HCT116 (cell line): ENCODE data around the gene MT4. TPM values are rescaled to one million over a fixed set of nuclear protein-coding genes. Genes with fewer than 3 reads are reported as not detected.

Experiments
- ATAC-seq: fragments of 200-7000 bp; cut with Tn5 transposase; 2 replicates; pipeline ENCODE4 v1.9.1; 2020; ENCODE audit warnings: mild to moderate bottlenecking, moderate library complexity
- BruUV-seq: library from RNA; stranded (reverse); fragments of 400-500 nt; replicated peaks from 2 replicates; lab custom pipeline; 2021; lab: Mats Ljungman, UMichigan
- CTCF ChIA-PET: fragments of 300-600 bp; sonication (Branson Sonifier 250); formaldehyde crosslinking; loops from one replicate; lab custom pipeline; 2021; ENCODE audit warnings: antibody characterized with exemption; lab: Charles Lee
- POLR2A ChIA-PET: fragments of 300-600, 350-600 bp; sonication (Branson Sonifier 250); formaldehyde crosslinking; loops from one replicate; lab custom pipeline; 2021; ENCODE audit warnings: antibody characterized with exemption; lab: Charles Lee
- RAD21 ChIA-PET, 2 experiments: fragments of 300-600 bp; sonication (Branson Sonifier 250); formaldehyde crosslinking; loops; one replicate each; lab custom pipeline; 2023; ENCODE audit warnings: low total read pairs in 2 of 2; ENCODE audit not compliant: uncharacterized antibody in 2 of 2, unreplicated experiment in 2 of 2, low non-redundant PET in 1 of 2; lab: Charles Lee
- DNase-seq: peaks from one replicate; pipeline ENCODE4 v3.0.0-alpha.2; 2010; ENCODE audit warnings: low read depth, low spot score
- H2AFZ ChIP-seq: fragments of 200-600 bp; shearing (Covaris generic), sonication (generic); 2 replicates; pipeline ENCODE4 v1.6.1; 2017; ENCODE audit warnings: low read depth, mixed run types, mixed read lengths, antibody characterized with exemption, low read length; ENCODE audit not compliant: poor library complexity, severe bottlenecking
- H3K27ac ChIP-seq: 2 replicates; pipeline ENCODE4 v1.5.1; 2012; ENCODE audit warnings: low read depth, low read length
- H3K27me3 ChIP-seq: fragments of 200-600 bp; sonication (generic); 2 replicates; pipeline ENCODE4 v1.6.1; 2016; ENCODE audit warnings: mixed run types, low read length, mixed read lengths; ENCODE audit not compliant: insufficient read depth
- H3K36me3 ChIP-seq, 2 experiments: fragments of 200-500 bp in 1 of 2; fragments of 200-600 bp in 1 of 2; sonication (Bioruptor generic) in 1 of 2; sonication (generic) in 1 of 2; 2 replicates each; pipeline versions ENCODE4 v1.5.1 to v1.6.1; 2014 to 2016; ENCODE audit warnings: low read length in 2 of 2, inconsistent platforms in 1 of 2, mixed read lengths in 1 of 2, mixed run types in 1 of 2; ENCODE audit not compliant: insufficient read depth in 2 of 2, control insufficient read depth in 1 of 2
- H3K4me1 ChIP-seq, 2 experiments: fragments of 200-600 bp in 1 of 2; sonication (generic) in 1 of 2; 2 replicates each; pipeline versions ENCODE4 v1.5.1 to v1.6.1; 2012 to 2017; ENCODE audit warnings: low read length in 2 of 2, inconsistent platforms in 1 of 2, mild to moderate bottlenecking in 1 of 2, mixed read lengths in 1 of 2, mixed run types in 1 of 2, moderate library complexity in 1 of 2; ENCODE audit not compliant: insufficient read depth in 2 of 2, control insufficient read depth in 1 of 2
- H3K4me2 ChIP-seq: fragments of 200-600 bp; sonication (generic); 2 replicates; pipeline ENCODE4 v1.6.1; 2017; ENCODE audit warnings: mixed run types, low read length, mixed read lengths
- H3K4me3 ChIP-seq, 2 experiments: fragments of 200-600 bp in 1 of 2; sonication (generic) in 1 of 2; replicated peaks in 1 of 2; 2 replicates each; pipeline ENCODE4 v1.5.1; 2011 to 2016; ENCODE audit warnings: low read length in 2 of 2, control low read depth in 1 of 2, low read depth in 1 of 2, mild to moderate bottlenecking in 1 of 2, mixed read lengths in 1 of 2, mixed run types in 1 of 2
- H3K79me2 ChIP-seq: fragments of 200-600 bp; sonication (generic); 2 replicates; pipeline ENCODE4 v1.6.1; 2017; ENCODE audit warnings: mild to moderate bottlenecking, mixed run types, low read length, moderate library complexity, mixed read lengths; ENCODE audit not compliant: insufficient read depth
- H3K9ac ChIP-seq: fragments of 200-600 bp; sonication (generic); 2 replicates; pipeline ENCODE4 v1.6.1; 2016; ENCODE audit warnings: low read length, mixed read lengths
- H3K9me2 ChIP-seq: fragments of 200-600 bp; sonication (generic), shearing (Covaris generic); 2 replicates; pipeline ENCODE4 v1.6.1; 2017; ENCODE audit warnings: mixed run types, mild to moderate bottlenecking, moderate library complexity; ENCODE audit not compliant: insufficient read depth
- H3K9me3 ChIP-seq, 2 experiments: fragments of 200-500 bp in 1 of 2; fragments of 200-600 bp in 1 of 2; sonication (Bioruptor generic) in 1 of 2; sonication (generic) in 1 of 2; 2 replicates each; pipeline ENCODE4 v1.6.1; 2014 to 2017; ENCODE audit warnings: low read length in 2 of 2, mixed read lengths in 2 of 2, inconsistent platforms in 1 of 2, low read depth in 1 of 2, mild to moderate bottlenecking in 1 of 2, mixed run types in 1 of 2, moderate library complexity in 1 of 2; ENCODE audit not compliant: control insufficient read depth in 1 of 2, insufficient read depth in 1 of 2
- H4K20me1 ChIP-seq: fragments of 200-600 bp; sonication (generic), shearing (Covaris generic); 2 replicates; pipeline ENCODE4 v1.6.1; 2017; ENCODE audit warnings: mixed run types, mild to moderate bottlenecking, moderate library complexity; ENCODE audit not compliant: insufficient read depth
- CBX3 ChIP-seq: IDR thresholded peaks from 2 replicates; pipeline ENCODE4 v1.6.1; 2012; ENCODE audit warnings: low read depth
- CEBPB ChIP-seq: IDR thresholded peaks from 2 replicates; pipeline ENCODE4 v1.6.1; 2012; ENCODE audit warnings: low read depth
- JUND ChIP-seq: IDR thresholded peaks from 2 replicates; pipeline ENCODE4 v1.6.1; 2012
- POLR2A ChIP-seq: IDR thresholded peaks from 2 replicates; pipeline ENCODE4 v1.7.0; 2011; ENCODE audit warnings: borderline replicate concordance; ENCODE audit not compliant: insufficient read depth, insufficient read length; ENCODE audit errors: extremely low read depth
- RAD21 ChIP-seq: IDR thresholded peaks from 2 replicates; pipeline ENCODE4 v1.6.1; 2012; ENCODE audit warnings: low read depth, mild to moderate bottlenecking
- TCF7L2 ChIP-seq: IDR thresholded peaks from 2 replicates; pipeline ENCODE4 v1.7.0; 2011; ENCODE audit warnings: borderline replicate concordance, inconsistent platforms; ENCODE audit not compliant: insufficient read depth, insufficient read length; ENCODE audit errors: extremely low read depth
- intact Hi-C: fragments of 100-400 bp; cut with micrococcal nuclease; formaldehyde crosslinking; loops from 2 replicates; pipeline ENCODE4 v1.10.0; 2022
- total RNA-seq: library from RNA; stranded (reverse); gene quantifications from one replicate; pipeline ENCODE4 v1.2.1, GENCODE V29; 2021; ENCODE audit not compliant: unreplicated experiment

The MT4 gene
- total RNA-seq, 1 experiment from 2014 or later = not detected

GRCh38 chr16:56525236-56525635 lies 39.6 kb upstream of the MT4 start:
- H3K27ac ChIP-seq = no peak overlapping the region
- no peak overlapping the region for H3K4me2 ChIP-seq
- TF ChIP-seq CBX3 (no peak), CEBPB (no peak), POLR2A (no peak)
- H3K36me3 ChIP-seq = no peaks in the 10 kb centered on the region
- intact Hi-C loops = no loop called here
- BruUV-seq = no TSS peak
- H3K79me2 ChIP-seq = no peaks in the 10 kb centered on the region
- RAD21 ChIA-PET = no interaction called here
- CTCF ChIA-PET = no interaction called here
- no peaks in the 10 kb centered on the region for H4K20me1 ChIP-seq
- no peaks in the 10 kb centered on the region for H3K9me3 ChIP-seq
- POLR2A ChIA-PET = no interaction called here
- H3K27me3 ChIP-seq = no peaks in the 10 kb centered on the region; the same call in 1 of the 2 replicates
- no peak overlapping the region for H2AFZ ChIP-seq
- no peak overlapping the region for H3K4me3 ChIP-seq
- DNase-seq = no peak
- no peak overlapping the region for H3K9ac ChIP-seq
- H3K9me2 ChIP-seq = no peaks in the 10 kb centered on the region
- peaks cover 4 to 6% of the 10 kb centered on the region in 2 experiments for H3K4me1 ChIP-seq
- no peak for ATAC-seq

GRCh38 chr16:56530872-56531271 lies 34.0 kb upstream of the MT4 start:
- H3K4me2 ChIP-seq = peak overlapping the region; percentile 18
- no peak overlapping the region for H3K27ac ChIP-seq
- H3K9me3 ChIP-seq = no peaks in the 10 kb centered on the region
- no peaks in the 10 kb centered on the region for H3K9me2 ChIP-seq
- CTCF ChIA-PET = no interaction called here
- no peaks in the 10 kb centered on the region; the same call in 1 of the 2 replicates for H3K27me3 ChIP-seq
- H3K4me3 ChIP-seq = no peak overlapping the region
- peak; percentile 13; the same call in 1 of the 2 replicates for TF ChIP-seq JUND
- TF ChIP-seq RAD21 = no peak
- no peak for TF ChIP-seq TCF7L2
- POLR2A ChIA-PET = no interaction called here
- BruUV-seq = no TSS peak
- no peaks in the 10 kb centered on the region for H3K36me3 ChIP-seq
- DNase-seq = no peak
- no peaks in the 10 kb centered on the region for H4K20me1 ChIP-seq
- H3K4me1 ChIP-seq = peaks cover 5 to 19% of the 10 kb centered on the region in 2 experiments; a peak in 3 of 4 replicates
- RAD21 ChIA-PET = no interaction called here
- intact Hi-C loops = no loop called here
- ATAC-seq = no peak; the same call in 1 of the 2 replicates
- no peak overlapping the region for H2AFZ ChIP-seq
- H3K9ac ChIP-seq = no peak overlapping the region
- H3K79me2 ChIP-seq = no peaks in the 10 kb centered on the region
